Tibial artery (tissue), 4 donors: Measurements from ENCODE around the gene VOPP1.
A peak's percentile ranks its signal among the peaks of the same experiment; 100 is the strongest.

Source experiments
- DNase-seq, 2 donors: peaks; one replicate each; pipeline ENCODE4 v3.0.0-alpha.2; 2019
- H3K27ac ChIP-seq, 2 donors: fragments of 200-600 bp; sonication (generic) in 1 of 2; 1 replicate in 1 of 2; 2 replicates in 1 of 2; pipeline ENCODE4 v1.5.1; 2018 to 2019; ENCODE audit warnings: mild to moderate bottlenecking in 1 of 2
- H3K27me3 ChIP-seq, 2 donors: fragments of 200-600 bp; sonication (generic) in 1 of 2; one replicate each; pipeline versions ENCODE4 v1.5.1 to v1.6.0; 2016 to 2019
- H3K36me3 ChIP-seq, 3 donors: fragments of 200-600 bp; sonication (generic) in 2 of 3; one replicate each; pipeline ENCODE4 v1.5.1; 2016 to 2019; ENCODE audit warnings: mild to moderate bottlenecking in 2 of 3
- H3K4me1 ChIP-seq, 4 donors: fragments of 200-600 bp; sonication (generic) in 2 of 4; 1 replicate in 3 of 4; 2 replicates in 1 of 4; pipeline ENCODE4 v1.5.1; 2016 to 2019
- H3K4me3 ChIP-seq, 2 donors: fragments of 200-600 bp; sonication (generic) in 1 of 2; 1 replicate in 1 of 2; 2 replicates in 1 of 2; pipeline ENCODE4 v1.5.1; 2018 to 2019; ENCODE audit warnings: mild to moderate bottlenecking in 2 of 2
- H3K9me3 ChIP-seq, 3 donors: fragments of 200-600 bp; sonication (generic) in 1 of 3; one replicate each; pipeline ENCODE4 v1.5.1; 2016 to 2019
- intact Hi-C: fragments of 100-400 bp; cut with DNase I; formaldehyde crosslinking; loops from one replicate; pipeline ENCODE4 v1.15.0; 2023; ENCODE audit warnings: low total_unique reads
- TF ChIP-seq, protein P1 (sequence below), 2 experiments: fragments of 200-600 bp in 1 of 2; fragments of 450-650 bp in 1 of 2; IDR thresholded peaks; one replicate each; pipeline ENCODE4 v1.5.1; 2017 to 2019; ENCODE audit warnings: antibody characterized with exemption in 2 of 2, mild to moderate bottlenecking in 1 of 2, moderate library complexity in 1 of 2

The VOPP1 gene

DNA sequence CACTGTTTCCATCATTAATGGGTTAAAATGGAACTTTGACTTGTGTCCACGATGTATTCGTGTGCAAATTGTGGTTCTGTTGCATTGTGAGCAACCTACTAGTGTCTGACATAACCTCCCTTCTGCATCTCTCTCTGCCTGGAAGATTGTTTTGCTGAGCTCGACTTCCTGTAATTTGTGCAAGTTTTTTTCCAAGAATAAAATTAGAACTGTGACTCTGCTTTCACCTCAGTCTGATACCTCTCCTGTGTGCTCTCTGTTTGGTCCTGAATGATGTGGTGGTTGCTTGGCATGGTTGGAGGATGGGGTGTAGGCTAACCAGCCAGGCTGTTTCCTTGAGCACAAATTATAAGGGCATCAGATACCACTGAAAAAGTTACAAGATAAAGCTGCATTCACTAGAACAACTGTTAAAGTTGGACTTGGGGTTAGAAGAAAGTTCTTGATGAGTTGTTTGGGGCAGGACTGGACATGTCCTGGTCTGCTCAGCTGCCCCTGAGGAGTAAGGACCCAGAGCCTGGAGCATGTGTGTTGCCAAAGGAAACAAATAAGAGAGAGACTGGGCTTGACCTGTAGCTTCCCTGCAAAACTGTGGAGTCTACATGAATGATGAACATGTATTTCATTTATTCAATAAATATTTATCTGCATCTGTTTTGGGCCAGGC, 1.9 kb upstream of the VOPP1 start:
- Histone ChIP-seq H3K9me3 (no peaks in the 10 kb centered on the region), H3K4me1 (peaks cover 5 to 45% (median 17%) of the 10 kb centered on the region in 4 donors), H3K27ac (peak overlapping the region in 1 of 2 donors; percentile 89), H3K36me3 (no peaks in the 10 kb centered on the region), H3K27me3 (no peaks in the 10 kb centered on the region), H3K4me3 (no peak overlapping the region)
- intact Hi-C loops, result no loop called here
- TF ChIP-seq, protein P1, sequence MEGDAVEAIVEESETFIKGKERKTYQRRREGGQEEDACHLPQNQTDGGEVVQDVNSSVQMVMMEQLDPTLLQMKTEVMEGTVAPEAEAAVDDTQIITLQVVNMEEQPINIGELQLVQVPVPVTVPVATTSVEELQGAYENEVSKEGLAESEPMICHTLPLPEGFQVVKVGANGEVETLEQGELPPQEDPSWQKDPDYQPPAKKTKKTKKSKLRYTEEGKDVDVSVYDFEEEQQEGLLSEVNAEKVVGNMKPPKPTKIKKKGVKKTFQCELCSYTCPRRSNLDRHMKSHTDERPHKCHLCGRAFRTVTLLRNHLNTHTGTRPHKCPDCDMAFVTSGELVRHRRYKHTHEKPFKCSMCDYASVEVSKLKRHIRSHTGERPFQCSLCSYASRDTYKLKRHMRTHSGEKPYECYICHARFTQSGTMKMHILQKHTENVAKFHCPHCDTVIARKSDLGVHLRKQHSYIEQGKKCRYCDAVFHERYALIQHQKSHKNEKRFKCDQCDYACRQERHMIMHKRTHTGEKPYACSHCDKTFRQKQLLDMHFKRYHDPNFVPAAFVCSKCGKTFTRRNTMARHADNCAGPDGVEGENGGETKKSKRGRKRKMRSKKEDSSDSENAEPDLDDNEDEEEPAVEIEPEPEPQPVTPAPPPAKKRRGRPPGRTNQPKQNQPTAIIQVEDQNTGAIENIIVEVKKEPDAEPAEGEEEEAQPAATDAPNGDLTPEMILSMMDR (IDR thresholded peaks at IDR 0.05), result no peak
- no peak for DNase-seq

GRCh38 chr7:55573234-55573900, 1.1 kb upstream of the VOPP1 start:
- no peaks in the 10 kb centered on the region for H3K9me3 ChIP-seq
- peak overlapping the region; percentile 75 to 98 for H3K4me3 ChIP-seq
- H3K4me1 ChIP-seq, result peaks cover 5 to 53% (median 22%) of the 10 kb centered on the region in 4 donors
- TF ChIP-seq, protein P1 (IDR thresholded peaks at IDR 0.05), result no peak
- peak overlapping the region; percentile 88 to 89 for H3K27ac ChIP-seq
- no peaks in the 10 kb centered on the region for H3K36me3 ChIP-seq
- no peaks in the 10 kb centered on the region for H3K27me3 ChIP-seq
- intact Hi-C loops, result no loop called here
- no peak for DNase-seq

DNA sequence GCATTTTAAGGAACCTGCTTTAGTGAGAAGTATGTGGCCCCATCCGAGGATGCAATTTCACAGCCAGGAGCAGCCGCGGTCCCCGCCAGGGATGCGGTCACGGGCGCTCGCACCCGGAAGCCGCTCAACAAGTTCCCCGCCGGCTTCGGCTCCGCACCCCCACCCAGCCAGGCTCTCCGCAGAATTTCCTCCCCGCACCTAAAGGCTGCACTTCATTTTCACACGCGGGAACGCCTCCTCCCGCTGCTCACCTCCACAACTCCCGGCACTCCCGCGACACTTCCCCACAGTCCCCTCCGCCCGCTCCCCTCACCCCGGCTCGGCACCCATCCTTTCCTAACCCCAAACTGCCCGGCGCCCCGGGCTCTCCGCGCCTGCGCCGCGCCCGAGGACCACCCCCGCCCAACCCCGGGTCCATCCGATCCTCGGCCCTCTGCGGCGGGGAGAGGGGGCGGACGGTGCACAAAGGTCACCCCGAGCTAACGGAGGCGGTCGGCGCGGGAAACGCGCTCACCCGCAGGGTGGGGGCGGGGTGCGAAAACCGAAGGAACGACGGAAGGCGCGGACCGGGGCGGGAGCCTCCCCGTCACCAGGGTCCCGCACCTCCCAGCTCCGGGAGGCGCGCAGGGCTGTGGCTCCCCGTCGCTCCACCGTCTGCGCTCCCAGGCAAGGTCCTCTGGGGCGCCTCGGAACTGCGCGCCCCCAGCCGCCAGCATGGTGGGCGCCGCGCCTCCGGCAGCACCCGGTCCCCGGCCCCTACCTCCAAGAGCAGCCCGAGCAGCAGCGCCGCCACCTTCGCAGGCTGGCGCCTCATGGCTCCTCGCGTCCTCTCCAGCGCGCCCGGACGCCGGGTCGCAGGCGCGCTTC, 558 bp downstream of the VOPP1 start:
- intact Hi-C loops, result no loop called here
- DNase-seq, result peak in 1 of 2 donors; percentile 40
- H3K27ac ChIP-seq, result peak overlapping the region; percentile 88 to 90
- no peaks in the 10 kb centered on the region for H3K27me3 ChIP-seq
- TF ChIP-seq, protein P1 (IDR thresholded peaks at IDR 0.05), result no peak
- no peaks in the 10 kb centered on the region for H3K36me3 ChIP-seq
- peak overlapping the region; percentile 75 to 98 for H3K4me3 ChIP-seq
- no peaks in the 10 kb centered on the region for H3K9me3 ChIP-seq
- H3K4me1 ChIP-seq, result peaks cover 5 to 63% (median 27%) of the 10 kb centered on the region in 4 donors

DNA sequence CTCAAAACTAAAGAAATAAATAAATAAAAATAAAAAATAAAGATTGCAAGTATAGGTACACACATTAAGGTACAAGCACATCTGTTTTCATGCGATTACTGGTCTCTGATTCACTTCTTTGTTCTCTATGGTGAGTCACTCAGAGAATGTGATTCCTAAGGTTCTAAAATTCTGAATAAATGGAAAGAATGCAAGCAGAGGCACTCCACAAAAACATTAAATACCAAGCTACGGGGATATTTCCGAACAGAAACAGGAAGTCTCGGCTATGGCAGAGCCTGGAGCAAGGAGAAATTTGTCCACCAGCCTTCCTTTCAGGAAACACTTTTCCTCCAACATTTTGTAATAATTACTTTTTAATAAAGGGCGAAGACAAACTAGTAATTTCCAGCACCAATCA, 1.4 kb downstream of the VOPP1 start:
- no peak for DNase-seq
- intact Hi-C loops, result no loop called here
- Histone ChIP-seq H3K9me3 (no peaks in the 10 kb centered on the region), H3K27ac (peak overlapping the region; percentile 88 to 90), H3K4me1 (peaks cover 5 to 63% (median 27%) of the 10 kb centered on the region in 4 donors), H3K4me3 (peak overlapping the region; percentile 75 to 98), H3K27me3 (no peaks in the 10 kb centered on the region), H3K36me3 (no peaks in the 10 kb centered on the region)
- TF ChIP-seq, protein P1 (IDR thresholded peaks at IDR 0.05), result no peak

GRCh38 chr7:55570218-55570873, 2.0 kb downstream of the VOPP1 start:
- no peaks in the 10 kb centered on the region for H3K27me3 ChIP-seq
- TF ChIP-seq, protein P1 (IDR thresholded peaks at IDR 0.05), result no peak
- intact Hi-C loops, result no loop called here
- H3K27ac ChIP-seq, result peak overlapping the region; percentile 88 to 90
- H3K9me3 ChIP-seq, result no peaks in the 10 kb centered on the region
- no peaks in the 10 kb centered on the region for H3K36me3 ChIP-seq
- no peak for DNase-seq
- peak overlapping the region; percentile 75 to 98 for H3K4me3 ChIP-seq
- H3K4me1 ChIP-seq, result peaks cover 5 to 62% (median 27%) of the 10 kb centered on the region in 4 donors
